Activated naive CD4-positive, alpha-beta T cell (primary cell): Measurements from ENCODE around the gene FAM24B.

ENCODE experiments used
- DNase-seq, 4 experiments: peaks; one replicate each; lab custom pipeline; 2025; lab: John Stamatoyannopoulos, UW

Gene FAM24B

GRCh38 chr10:122822973-122823690 is 56.2 kb downstream of the FAM24B start:
- no peak for DNase-seq

DNA sequence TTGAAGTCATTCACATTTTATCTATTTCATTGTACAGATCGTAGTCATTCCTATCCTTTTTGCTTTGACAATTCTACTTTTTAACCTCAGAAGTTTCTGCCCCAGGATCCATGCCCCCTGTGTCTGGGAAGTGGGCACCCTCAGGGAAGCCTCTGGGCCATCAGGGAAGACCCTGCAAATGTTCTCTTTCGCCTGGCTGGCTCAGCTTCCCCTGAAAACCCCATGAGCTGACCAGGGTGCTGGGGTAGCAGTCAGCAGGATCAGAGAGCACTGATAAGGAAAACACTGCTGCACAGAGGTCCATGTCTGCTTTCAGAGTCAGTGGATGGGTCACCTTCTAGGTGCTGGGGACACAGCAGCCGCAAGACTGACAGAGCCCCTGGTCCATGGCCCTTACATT is 57.6 kb downstream of the FAM24B start:
- no peak for DNase-seq

GRCh38 chr10:122815458-122815857 is 63.9 kb downstream of the FAM24B start:
- no peak for DNase-seq

DNA sequence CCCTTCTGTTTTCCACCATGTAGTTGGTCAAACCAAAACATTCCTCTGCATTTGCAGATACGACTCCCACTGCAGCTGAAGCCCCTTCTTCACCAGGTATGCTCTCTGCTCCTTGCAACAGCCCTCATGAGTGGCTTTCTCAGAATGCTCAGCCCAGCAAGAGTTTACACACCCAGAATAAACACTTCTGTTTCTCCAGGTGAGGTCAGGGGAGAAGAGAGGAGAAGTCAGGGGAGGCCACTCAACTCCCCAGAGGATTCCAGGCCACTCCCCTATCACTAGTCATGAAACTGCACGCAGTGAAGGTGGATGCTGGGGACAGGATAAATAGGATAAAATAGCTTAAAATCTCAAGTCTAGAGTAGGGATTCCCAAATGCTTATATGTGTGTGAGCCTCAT is 64.9 kb downstream of the FAM24B start:
- DNase-seq = no peak

DNA sequence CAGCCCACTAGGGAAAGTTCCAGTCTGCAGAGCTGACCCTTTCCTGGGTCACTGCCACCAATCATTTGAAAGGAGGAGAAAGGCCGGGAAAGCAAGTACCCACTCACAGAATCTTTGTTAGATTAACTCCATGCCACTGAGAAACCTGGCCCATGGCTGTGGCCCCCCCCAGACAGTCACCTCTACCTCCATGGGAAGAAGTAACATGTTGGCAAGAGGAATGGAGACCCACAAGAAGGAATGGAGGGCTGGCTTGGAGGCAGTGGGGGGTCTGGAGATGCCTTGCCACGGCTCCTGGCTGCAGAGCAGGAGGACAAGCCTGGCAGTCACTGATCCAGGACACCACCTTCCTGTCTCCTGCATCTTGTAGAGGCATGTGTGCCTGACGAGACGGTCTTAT is 66.6 kb downstream of the FAM24B start:
- DNase-seq = no peak

DNA sequence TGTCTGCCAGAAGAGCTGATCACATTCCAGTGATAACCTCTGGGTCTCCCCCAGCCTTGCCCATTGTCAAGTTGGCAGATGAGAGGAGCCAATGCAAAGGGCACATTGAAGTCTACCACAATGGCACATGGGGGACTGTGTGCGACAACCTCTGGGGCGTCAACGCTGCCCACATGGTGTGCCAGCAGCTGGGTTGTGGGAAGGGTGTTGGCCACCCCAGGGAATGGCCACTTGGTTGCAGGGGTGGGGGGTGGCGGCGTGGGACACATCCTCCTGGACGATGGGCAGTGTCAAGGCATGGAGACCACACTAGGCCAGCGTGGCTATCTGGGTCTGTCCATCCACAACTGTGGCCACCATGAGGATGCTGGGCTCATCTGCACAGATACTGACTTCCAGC is 77.1 kb downstream of the FAM24B start:
- no peak for DNase-seq
